ENCODE measurements around the gene KCNMA1. TPM values are rescaled to one million over a fixed set of nuclear protein-coding genes. Genes with fewer than 3 reads are reported as not detected.
A peak's percentile ranks its signal among the peaks of the same experiment; 100 is the strongest.

The KCNMA1 gene
- total and polyA plus RNA-seq, 10 of the 15 experiments (the other 5 are each of a cell fraction or from before 2014, with no cell fraction given), result 8.5 to 77.0 (median 21.3) TPM

- no peak overlapping the region for H2AFZ ChIP-seq (ENCODE audit: control insufficient read depth, low read depth, low read length)
- TF ChIP-seq NR2C1 (IDR thresholded peaks at IDR 0.05) (no peak), ZNF384 (IDR thresholded peaks at IDR 0.05; ENCODE audit: borderline replicate concordance, low read depth, low read length) (peak; percentile 36; the same call in 1 of the 2 replicates)
- H3K9ac ChIP-seq (ENCODE audit: control insufficient read depth, insufficient read depth, low read length), result no peak overlapping the region
- ChIA-PET POLR2A (no interaction called here), RAD21 (ENCODE audit: unreplicated experiment) (no interaction called here), SMC1A (ENCODE audit: uncharacterized antibody, unreplicated experiment) (interaction anchor here (0.8 kb wide), 1 partner anchor 9 kb away, joined by 3 read pairs; no protein-coding TSS in a partner anchor), CTCF (interaction anchor here (0.6 kb wide), 1 partner anchor 383 kb away, joined by 4 read pairs; no protein-coding TSS in a partner anchor)
- H3K9me3 ChIP-seq (replicated peaks; ENCODE audit: control insufficient read depth, insufficient read depth, low read length), result no peaks in the 10 kb centered on the region
- no peak for ATAC-seq
- H4K20me1 ChIP-seq (ENCODE audit: control insufficient read depth, insufficient read depth), result no peaks in the 10 kb centered on the region
- H3K4me1 ChIP-seq (ENCODE audit: control insufficient read depth, insufficient read depth, low read length), result peaks cover 5% of the 10 kb centered on the region; the same call in 1 of the 2 replicates
- no TSS peak for BruUV-seq (replicated peaks)
- H3K27me3 ChIP-seq (replicated peaks in 1 of 2; ENCODE audit: control insufficient read depth in 2 of 2, insufficient read depth in 2 of 2, low read length in 1 of 2), result no peaks in the 10 kb centered on the region
- in situ Hi-C loops (cut with MboI), result no loop called here
- WGBS (ENCODE audit: insufficient coverage, insufficient replicate concordance, low lambda C conversion rate, missing lambda C conversion rate), result no CpG with 5 or more reads among the region's 1 CpG
- intact Hi-C loops (cut with micrococcal nuclease; ENCODE audit: unreplicated experiment), result no loop called here
- no peak overlapping the region for H3K4me2 ChIP-seq (ENCODE audit: control insufficient read depth, insufficient read depth)
- no peaks in the 10 kb centered on the region for H3K79me2 ChIP-seq (ENCODE audit: control insufficient read depth, insufficient read depth, low read length)
- no peak for DNase-seq (ENCODE audit: low read depth, low spot score)
- FAIRE-seq, result no peak
- no peaks in the 10 kb centered on the region for H3K36me3 ChIP-seq (ENCODE audit: control insufficient read depth in 2 of 2, insufficient read depth in 2 of 2, low read length in 1 of 2)
- no peak overlapping the region for H3K27ac ChIP-seq (ENCODE audit: control insufficient read depth, insufficient read depth)
- no peak overlapping the region for H3K4me3 ChIP-seq
These were observed 754.0 kb downstream of the KCNMA1 start for GRCh38 chr10:76883596-76883995.

DNA sequence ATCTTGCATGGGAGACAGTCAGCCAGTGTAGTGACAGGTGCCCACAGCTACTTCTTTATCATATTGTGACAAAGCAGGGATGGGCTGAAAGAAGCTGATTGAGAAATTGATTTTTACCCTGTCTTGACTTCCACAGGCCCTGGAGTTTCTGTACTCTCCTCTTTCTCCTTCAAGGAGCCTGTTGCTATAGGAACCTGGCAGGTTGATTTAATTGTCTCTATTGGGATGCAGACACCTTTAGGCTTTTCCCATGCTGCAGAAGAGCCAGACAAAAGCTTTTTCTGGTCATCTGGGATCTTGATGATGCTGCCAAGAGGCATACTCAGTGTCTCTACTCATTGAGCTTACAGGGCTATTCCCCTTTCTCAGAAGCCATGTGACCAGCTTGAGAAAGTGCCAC lies 754.8 kb downstream of the KCNMA1 start:
- no TSS peak for BruUV-seq (replicated peaks)
- RAD21 ChIA-PET (ENCODE audit: unreplicated experiment), result interaction anchor here (0.9 kb wide), 1 partner anchor 11 kb away, joined by 3 read pairs; no protein-coding TSS in a partner anchor
- intact Hi-C loops (cut with micrococcal nuclease; ENCODE audit: unreplicated experiment), result no loop called here
- H3K4me1 ChIP-seq (ENCODE audit: control insufficient read depth, insufficient read depth, low read length), result peaks cover 5% of the 10 kb centered on the region; the same call in 1 of the 2 replicates
- no peaks in the 10 kb centered on the region for H3K9me3 ChIP-seq (replicated peaks; ENCODE audit: control insufficient read depth, insufficient read depth, low read length)
- no peaks in the 10 kb centered on the region for H3K36me3 ChIP-seq (ENCODE audit: control insufficient read depth in 2 of 2, insufficient read depth in 2 of 2, low read length in 1 of 2)
- TF ChIP-seq SIX5 (IDR thresholded peaks at IDR 0.05; ENCODE audit: low read depth, low read length, severe bottlenecking), result no peak
- TF ChIP-seq POLR2AphosphoS5 (IDR thresholded peaks at IDR 0.05; ENCODE audit: low read length), result no peak
- no peak overlapping the region for H2AFZ ChIP-seq (ENCODE audit: control insufficient read depth, low read depth, low read length)
- H3K4me3 ChIP-seq, result no peak overlapping the region
- no peaks in the 10 kb centered on the region for H4K20me1 ChIP-seq (ENCODE audit: control insufficient read depth, insufficient read depth)
- no peak for FAIRE-seq
- ATAC-seq, result no peak; the same call in 2 of the 3 replicates
- CTCF ChIA-PET, result interaction anchor here (1.4 to 1.7 kb wide), 2 partner anchors 20 to 122 kb away, joined by 4 to 6 read pairs; no protein-coding TSS in a partner anchor
- H3K27ac ChIP-seq (ENCODE audit: control insufficient read depth, insufficient read depth), result no peak overlapping the region
- DNase-seq (ENCODE audit: low read depth, low spot score), result no peak
- no peaks in the 10 kb centered on the region for H3K27me3 ChIP-seq (replicated peaks in 1 of 2; ENCODE audit: control insufficient read depth in 2 of 2, insufficient read depth in 2 of 2, low read length in 1 of 2)
- SMC1A ChIA-PET (ENCODE audit: uncharacterized antibody, unreplicated experiment), result interaction anchor here (0.6 to 2.0 kb wide), 3 partner anchors 9 to 147 kb away, joined by 3 to 7 read pairs (median 3); no protein-coding TSS in a partner anchor
- no peaks in the 10 kb centered on the region for H3K79me2 ChIP-seq (ENCODE audit: control insufficient read depth, insufficient read depth, low read length)
- in situ Hi-C loops (cut with MboI), result no loop called here
- H3K4me2 ChIP-seq (ENCODE audit: control insufficient read depth, insufficient read depth), result no peak overlapping the region
- no peak overlapping the region for H3K9ac ChIP-seq (ENCODE audit: control insufficient read depth, insufficient read depth, low read length)
- POLR2A ChIA-PET, result no interaction called here
